Loucy (cell line): ENCODE measurements around the gene RANBP6.

Experiments
- EZH2phosphoT487 ChIP-seq: fragments of 200-600 bp; IDR thresholded peaks from 2 replicates; pipeline ENCODE4 v1.6.1; 2018; ENCODE audit warnings: antibody characterized with exemption, mild to moderate bottlenecking, moderate library complexity, borderline replicate concordance
- TF ChIP-seq, protein P1 (sequence below): fragments of 200-600 bp; sonication (generic); conservative IDR thresholded peaks from 2 replicates; pipeline ENCODE4 v1.5.1; 2014; ENCODE audit warnings: mild to moderate bottlenecking, antibody characterized with exemption, low read length

DNA sequence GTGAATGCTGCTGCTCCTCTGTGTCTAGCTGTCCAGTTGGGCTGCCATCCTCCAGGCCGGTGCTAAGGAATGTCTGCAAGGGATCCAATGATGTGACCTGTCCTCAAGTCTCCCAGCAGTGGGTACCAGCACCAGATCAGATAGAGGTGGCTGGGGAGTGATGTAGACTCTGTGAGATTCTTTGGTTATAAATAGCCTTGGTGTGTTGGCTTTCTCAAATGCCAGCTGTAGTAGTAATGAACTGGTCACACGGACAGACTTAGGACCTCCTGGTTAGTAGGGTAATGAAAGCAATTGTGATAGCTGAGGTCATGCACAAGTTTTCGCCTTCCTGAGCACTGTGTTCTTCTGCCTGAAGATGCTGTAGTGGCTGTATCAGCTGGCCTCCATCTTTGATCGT is 29.9 kb upstream of the RANBP6 start:
- TF ChIP-seq, protein P1, sequence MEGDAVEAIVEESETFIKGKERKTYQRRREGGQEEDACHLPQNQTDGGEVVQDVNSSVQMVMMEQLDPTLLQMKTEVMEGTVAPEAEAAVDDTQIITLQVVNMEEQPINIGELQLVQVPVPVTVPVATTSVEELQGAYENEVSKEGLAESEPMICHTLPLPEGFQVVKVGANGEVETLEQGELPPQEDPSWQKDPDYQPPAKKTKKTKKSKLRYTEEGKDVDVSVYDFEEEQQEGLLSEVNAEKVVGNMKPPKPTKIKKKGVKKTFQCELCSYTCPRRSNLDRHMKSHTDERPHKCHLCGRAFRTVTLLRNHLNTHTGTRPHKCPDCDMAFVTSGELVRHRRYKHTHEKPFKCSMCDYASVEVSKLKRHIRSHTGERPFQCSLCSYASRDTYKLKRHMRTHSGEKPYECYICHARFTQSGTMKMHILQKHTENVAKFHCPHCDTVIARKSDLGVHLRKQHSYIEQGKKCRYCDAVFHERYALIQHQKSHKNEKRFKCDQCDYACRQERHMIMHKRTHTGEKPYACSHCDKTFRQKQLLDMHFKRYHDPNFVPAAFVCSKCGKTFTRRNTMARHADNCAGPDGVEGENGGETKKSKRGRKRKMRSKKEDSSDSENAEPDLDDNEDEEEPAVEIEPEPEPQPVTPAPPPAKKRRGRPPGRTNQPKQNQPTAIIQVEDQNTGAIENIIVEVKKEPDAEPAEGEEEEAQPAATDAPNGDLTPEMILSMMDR: no peak
- TF ChIP-seq EZH2phosphoT487: no peak
